Measurements from ENCODE around the gene ITGA4.

- TF ChIP-seq CTCF (IDR thresholded peaks at IDR 0.05) (no peak), POLR2A (IDR thresholded peaks at IDR 0.05) (no peak), EP300 (IDR thresholded peaks at IDR 0.05) (no peak), POLR2AphosphoS5 (IDR thresholded peaks at IDR 0.05) (no peak)
Observed at GRCh38 chr2:181575024-181575649, 118.0 kb downstream of the ITGA4 start.

All from stomach (tissue), 4 donors.